ENCODE measurements around the gene MRPL24. TPM values are rescaled to one million over a fixed set of nuclear protein-coding genes. Genes with fewer than 3 reads are reported as not detected.

MRPL24 gene
- total and polyA plus RNA-seq, 9 of the 15 experiments (the other 6 are each of a cell fraction or from before 2014, with no cell fraction given), result 74.3 to 267 (median 113) TPM

- TF ChIP-seq ESRRA (IDR thresholded peaks at IDR 0.05; ENCODE audit: borderline replicate concordance, low read depth), result peak; percentile 72
- TF ChIP-seq CLOCK (CRISPR knock-in tag; IDR thresholded peaks at IDR 0.05; ENCODE audit: borderline replicate concordance), result no peak
- TF ChIP-seq COPS2 (conservative IDR thresholded peaks at IDR 0.05), result no peak
- peak; percentile 52 for TF ChIP-seq POLR2AphosphoS5 (IDR thresholded peaks at IDR 0.05; ENCODE audit: control insufficient read depth, insufficient read depth, low read depth, low read length)
- TF ChIP-seq TEAD2 (tag; IDR thresholded peaks at IDR 0.05), result no peak
- no peak for TF ChIP-seq STAT5A (IDR thresholded peaks at IDR 0.05; ENCODE audit: borderline replicate concordance, low read length)
- peak; percentile 38; the same call in 1 of the 2 replicates for TF ChIP-seq EP300 (IDR thresholded peaks at IDR 0.05; ENCODE audit: low read length)
- TF ChIP-seq IFI16 (CRISPR knock-in tag; IDR thresholded peaks at IDR 0.05), result no peak
- no peak for TF ChIP-seq SMAD4 (CRISPR knock-in tag; conservative IDR thresholded peaks at IDR 0.05)
- no peak for TF ChIP-seq ELF4 (CRISPR knock-in tag; IDR thresholded peaks at IDR 0.05)
- no peak for TF ChIP-seq ZNF146 (CRISPR knock-in tag; IDR thresholded peaks at IDR 0.05; ENCODE audit: unreplicated experiment)
- no peak for TF ChIP-seq EWSR1 (IDR thresholded peaks at IDR 0.05; ENCODE audit: borderline replicate concordance, low read depth, partially characterized antibody)
- 0 out of 2 replicates have a peak, but pooled peaks have one; percentile 53 for TF ChIP-seq SMARCE1 (IDR thresholded peaks at IDR 0.05)
- peak; percentile 82 for TF ChIP-seq MEIS2 (IDR thresholded peaks at IDR 0.05; ENCODE audit: partially characterized antibody)
- no peak for TF ChIP-seq ZFP1 (CRISPR knock-in tag; IDR thresholded peaks at IDR 0.05)
- TF ChIP-seq PML (IDR thresholded peaks at IDR 0.05; ENCODE audit: low read length), result peak; percentile 56; the same call in 1 of the 2 replicates
- peak; percentile 94 for TF ChIP-seq POLR2G (IDR thresholded peaks at IDR 0.05; ENCODE audit: low read depth, low read length)
- TF ChIP-seq ZNF609 (CRISPR knock-in tag; IDR thresholded peaks at IDR 0.05; ENCODE audit: borderline replicate concordance), result no peak
- peak; percentile 97 for TF ChIP-seq NBN (IDR thresholded peaks at IDR 0.05; ENCODE audit: low read depth)
- TF ChIP-seq KLF16 (IDR thresholded peaks at IDR 0.05), result no peak
Measured at GRCh38 chr1:156728599-156729462, 12.1 kb downstream of the MRPL24 start, which contains the start of gene ISG20L2 (continued).
